ENCODE measurements around the gene SLF2. TPM values are rescaled to one million over a fixed set of nuclear protein-coding genes. Genes with fewer than 3 reads are reported as not detected.

Gene SLF2
- total RNA-seq, 1 donor from 2014 or later: 3.1 TPM

DNA sequence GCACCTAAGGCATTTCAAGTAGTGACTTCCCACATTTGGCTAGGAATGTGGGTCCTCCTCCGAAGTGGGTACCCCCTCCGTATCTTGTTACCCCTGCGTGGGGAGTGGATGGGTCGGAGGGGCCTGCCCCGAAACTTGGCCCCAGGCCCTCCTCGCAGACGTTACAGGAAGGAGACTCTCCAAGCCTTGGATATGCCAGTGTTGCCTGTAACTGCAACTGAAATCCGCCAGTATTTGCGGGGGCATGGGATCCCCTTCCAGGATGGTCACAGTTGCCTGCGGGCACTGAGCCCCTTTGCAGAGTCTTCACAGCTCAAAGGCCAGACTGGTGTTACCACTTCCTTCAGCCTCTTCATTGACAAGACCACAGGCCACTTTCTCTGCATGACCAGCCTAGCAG lies 75.4 kb downstream of the SLF2 start:
- Histone ChIP-seq H3K4me3 (peak overlapping the region; percentile 84 to 90), H3K27ac (no peak overlapping the region), H3K9me3 (no peaks in the 10 kb centered on the region), H3K27me3 (no peaks in the 10 kb centered on the region), H3K36me3 (peaks cover 17 to 25% of the 10 kb centered on the region in 2 donors), H3K4me1 (peaks cover 9 to 16% of the 10 kb centered on the region in 2 donors)
- DNase-seq (ENCODE audit: low spot score in 2 of 2): no peak
- TF ChIP-seq, protein P1, sequence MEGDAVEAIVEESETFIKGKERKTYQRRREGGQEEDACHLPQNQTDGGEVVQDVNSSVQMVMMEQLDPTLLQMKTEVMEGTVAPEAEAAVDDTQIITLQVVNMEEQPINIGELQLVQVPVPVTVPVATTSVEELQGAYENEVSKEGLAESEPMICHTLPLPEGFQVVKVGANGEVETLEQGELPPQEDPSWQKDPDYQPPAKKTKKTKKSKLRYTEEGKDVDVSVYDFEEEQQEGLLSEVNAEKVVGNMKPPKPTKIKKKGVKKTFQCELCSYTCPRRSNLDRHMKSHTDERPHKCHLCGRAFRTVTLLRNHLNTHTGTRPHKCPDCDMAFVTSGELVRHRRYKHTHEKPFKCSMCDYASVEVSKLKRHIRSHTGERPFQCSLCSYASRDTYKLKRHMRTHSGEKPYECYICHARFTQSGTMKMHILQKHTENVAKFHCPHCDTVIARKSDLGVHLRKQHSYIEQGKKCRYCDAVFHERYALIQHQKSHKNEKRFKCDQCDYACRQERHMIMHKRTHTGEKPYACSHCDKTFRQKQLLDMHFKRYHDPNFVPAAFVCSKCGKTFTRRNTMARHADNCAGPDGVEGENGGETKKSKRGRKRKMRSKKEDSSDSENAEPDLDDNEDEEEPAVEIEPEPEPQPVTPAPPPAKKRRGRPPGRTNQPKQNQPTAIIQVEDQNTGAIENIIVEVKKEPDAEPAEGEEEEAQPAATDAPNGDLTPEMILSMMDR (IDR thresholded peaks at IDR 0.05): no peak
- intact Hi-C loops (cut with DNase I): no loop called here

DNA sequence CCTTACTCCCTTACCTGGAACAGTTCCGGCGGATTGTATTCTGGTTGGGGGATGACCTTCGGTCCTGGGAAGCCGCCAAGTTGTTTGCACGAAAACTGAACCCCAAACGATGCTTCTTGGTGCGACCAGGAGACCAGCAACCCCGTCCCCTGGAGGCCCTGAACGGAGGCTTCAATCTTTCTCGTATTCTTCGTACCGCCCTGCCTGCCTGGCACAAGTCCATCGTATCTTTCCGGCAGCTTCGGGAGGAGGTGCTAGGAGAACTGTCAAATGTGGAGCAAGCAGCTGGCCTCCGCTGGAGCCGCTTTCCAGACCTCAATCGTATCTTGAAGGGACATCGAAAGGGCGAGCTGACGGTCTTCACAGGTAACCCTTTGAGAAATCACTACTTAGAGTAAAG lies 76.3 kb downstream of the SLF2 start:
- peaks cover 18 to 25% of the 10 kb centered on the region in 2 donors for H3K36me3 ChIP-seq
- TF ChIP-seq, protein P1 (IDR thresholded peaks at IDR 0.05): no peak

DNA sequence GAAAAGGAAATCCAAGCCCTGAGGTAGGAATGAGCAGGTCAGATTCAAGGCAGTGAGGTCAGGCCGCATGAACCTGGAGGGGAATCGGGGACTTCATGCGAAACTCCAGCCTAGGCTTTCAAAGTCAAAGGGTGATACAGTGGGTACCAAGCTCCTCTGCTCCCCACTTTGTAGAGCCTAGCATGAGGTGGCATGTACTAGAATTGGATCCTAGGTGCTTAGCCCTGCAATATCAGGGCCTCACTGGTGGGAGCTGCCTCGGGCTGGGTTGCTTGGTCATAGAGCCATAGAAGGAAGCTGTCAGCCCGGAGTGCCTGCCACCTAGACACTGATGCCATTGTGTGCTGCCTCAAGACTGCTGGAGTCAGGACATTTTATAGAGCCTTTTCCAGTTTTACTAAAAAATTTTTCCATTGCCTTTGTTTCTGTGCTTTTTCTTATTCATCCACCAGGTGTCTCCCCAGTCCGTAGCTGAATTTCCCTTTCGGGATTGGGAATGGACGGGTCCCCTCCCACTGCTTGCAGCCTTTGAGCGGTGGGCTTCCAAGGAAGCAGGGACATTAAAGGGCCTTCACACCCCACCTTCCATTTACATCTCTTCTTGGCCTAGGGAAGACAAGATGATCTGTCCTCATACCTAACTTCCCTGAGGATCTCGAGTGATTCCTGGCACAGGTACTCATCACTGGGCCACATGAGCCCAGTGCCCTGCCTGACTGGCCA lies 81.4 kb downstream of the SLF2 start:
- peaks cover 7 to 15% of the 10 kb centered on the region in 2 donors for H3K4me1 ChIP-seq
- TF ChIP-seq, protein P1 (IDR thresholded peaks at IDR 0.05): peak; percentile 62 to 75 (median 64)
- H3K9me3 ChIP-seq: no peaks in the 10 kb centered on the region
- peaks cover 14 to 25% of the 10 kb centered on the region in 2 donors for H3K36me3 ChIP-seq
- no peak overlapping the region for H3K27ac ChIP-seq
- intact Hi-C loops (cut with DNase I): loop anchor here (1.0 to 10.0 kb wide), 2 partner anchors 19 to 459 kb away; partner anchors contain the start of gene HIF1AN
- H3K27me3 ChIP-seq: no peaks in the 10 kb centered on the region
- no peak overlapping the region for H3K4me3 ChIP-seq
- no peak for DNase-seq (ENCODE audit: low spot score in 2 of 2)

More for the DNA sequence above, 76.3 kb downstream of the SLF2 start:
- intact Hi-C loops (cut with DNase I): no loop called here
- DNase-seq (ENCODE audit: low spot score in 2 of 2): no peak
- Histone ChIP-seq H3K9me3 (no peaks in the 10 kb centered on the region), H3K4me1 (peaks cover 9 to 16% of the 10 kb centered on the region in 2 donors), H3K4me3 (no peak overlapping the region), H3K27me3 (no peaks in the 10 kb centered on the region), H3K27ac (no peak overlapping the region)

DNA sequence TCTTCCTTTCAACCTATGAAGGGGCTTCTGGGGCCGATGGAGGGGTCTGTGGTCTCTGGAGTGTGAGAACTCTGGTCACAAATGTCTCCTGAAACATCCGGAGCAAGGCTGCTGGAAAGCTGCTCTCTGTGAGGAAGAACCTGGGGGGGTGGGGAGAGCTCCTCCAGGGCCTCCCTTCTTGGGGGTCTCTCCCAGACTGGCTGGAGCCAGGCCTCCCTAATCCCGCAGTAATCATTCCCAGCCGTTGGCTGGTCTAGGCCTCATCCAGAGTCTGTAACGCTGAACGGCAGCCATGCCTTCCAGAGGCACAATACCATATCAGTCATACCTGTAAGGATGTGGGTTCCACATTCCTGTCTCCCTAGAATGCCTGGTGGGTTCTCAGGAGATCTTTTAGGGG lies 82.4 kb downstream of the SLF2 start:
- Histone ChIP-seq H3K9me3 (no peaks in the 10 kb centered on the region), H3K27ac (peak overlapping the region in 1 of 2 donors; percentile 99), H3K4me3 (no peak overlapping the region), H3K4me1 (peaks cover 7 to 15% of the 10 kb centered on the region in 2 donors), H3K36me3 (peaks cover 14 to 23% of the 10 kb centered on the region in 2 donors), H3K27me3 (no peaks in the 10 kb centered on the region)
- intact Hi-C loops (cut with DNase I): loop anchor here (5.0 to 10.0 kb wide), 2 partner anchors 460 to 822 kb away; partner anchors contain the start of genes HIF1AN and OGA
- no peak for DNase-seq (ENCODE audit: low spot score in 2 of 2)
- TF ChIP-seq, protein P1 (IDR thresholded peaks at IDR 0.05): no peak

DNA sequence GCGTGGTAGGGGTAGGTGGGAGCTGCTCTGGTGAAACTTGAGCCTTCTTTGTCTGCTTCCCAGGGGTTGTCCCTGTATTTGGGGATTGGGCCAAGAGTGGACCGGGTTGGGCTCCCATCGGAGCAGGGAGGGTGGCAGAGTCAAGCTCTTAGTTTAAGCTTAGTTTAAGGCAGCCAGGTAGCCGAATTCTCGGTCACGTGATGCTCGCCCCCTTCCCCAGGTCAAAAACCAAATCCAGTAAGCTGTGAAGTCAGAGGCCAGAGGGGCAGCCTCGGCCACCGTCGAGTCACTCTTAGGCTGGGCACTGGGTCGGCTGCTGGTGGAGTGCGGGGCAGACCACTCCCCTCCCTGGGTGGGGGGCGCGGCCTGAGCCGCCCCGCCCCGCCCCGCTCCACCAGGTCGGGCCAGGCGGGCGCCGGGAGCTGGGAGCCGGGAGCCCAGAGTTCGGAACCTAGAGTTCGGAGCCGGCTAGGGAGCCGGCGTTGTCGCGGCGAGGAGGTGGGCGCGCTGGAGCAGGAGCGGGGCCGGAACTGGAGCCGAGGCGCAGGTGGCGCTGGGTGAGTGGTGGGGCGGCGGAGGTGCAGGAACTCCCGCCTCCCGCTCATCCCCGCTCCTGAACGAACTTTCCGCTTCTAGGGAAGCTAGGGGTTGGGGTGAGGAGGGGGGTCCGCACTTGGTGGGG lies 84.1 kb downstream of the SLF2 start:
- H3K36me3 ChIP-seq: peaks cover 6 to 7% of the 10 kb centered on the region in 2 donors
- peak overlapping the region; percentile 79 to 92 for H3K4me3 ChIP-seq
- TF ChIP-seq, protein P1 (IDR thresholded peaks at IDR 0.05): no peak
- peaks cover 10 to 25% of the 10 kb centered on the region in 2 donors for H3K4me1 ChIP-seq
- no peak for DNase-seq (ENCODE audit: low spot score in 2 of 2)
- intact Hi-C loops (cut with DNase I): loop anchor here (1.0 to 10.0 kb wide), 3 partner anchors 34 to 820 kb away; partner anchors contain the start of genes HIF1AN, OGA, PDZD7 and SFXN3
- H3K27me3 ChIP-seq: no peaks in the 10 kb centered on the region
- H3K27ac ChIP-seq: peak overlapping the region; percentile 99 to 100
- H3K9me3 ChIP-seq: no peaks in the 10 kb centered on the region
